HG02588 (cell line): ENCODE data around the gene PGM2L1.

ENCODE experiments used
- ATAC-seq: cut with Tn5 transposase; IDR thresholded peaks from one replicate; pipeline ENCODE4 v1.9.1; 2021; ENCODE audit warnings: mild to moderate bottlenecking, moderate library complexity; ENCODE audit not compliant: unreplicated experiment

The PGM2L1 gene

DNA sequence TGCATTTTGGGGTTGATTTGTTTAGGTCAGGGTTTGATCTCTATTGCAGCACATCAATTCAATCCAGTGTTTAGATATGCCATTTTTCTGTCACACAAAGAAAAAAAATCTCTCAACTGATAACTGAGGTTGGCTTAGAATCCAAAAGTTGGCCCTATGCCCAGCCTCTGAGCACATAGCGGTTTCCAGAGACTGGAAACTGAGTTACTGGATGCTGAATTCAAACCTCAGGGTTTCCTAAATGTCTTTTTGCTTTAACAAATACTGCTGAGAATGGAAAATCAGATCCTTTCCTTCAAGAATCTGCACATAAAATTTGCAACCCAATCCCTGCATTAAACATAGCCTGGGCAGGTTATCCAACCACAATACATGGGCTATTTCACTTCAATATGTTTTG is 90.8 kb downstream of the PGM2L1 start:
- no peak for ATAC-seq

DNA sequence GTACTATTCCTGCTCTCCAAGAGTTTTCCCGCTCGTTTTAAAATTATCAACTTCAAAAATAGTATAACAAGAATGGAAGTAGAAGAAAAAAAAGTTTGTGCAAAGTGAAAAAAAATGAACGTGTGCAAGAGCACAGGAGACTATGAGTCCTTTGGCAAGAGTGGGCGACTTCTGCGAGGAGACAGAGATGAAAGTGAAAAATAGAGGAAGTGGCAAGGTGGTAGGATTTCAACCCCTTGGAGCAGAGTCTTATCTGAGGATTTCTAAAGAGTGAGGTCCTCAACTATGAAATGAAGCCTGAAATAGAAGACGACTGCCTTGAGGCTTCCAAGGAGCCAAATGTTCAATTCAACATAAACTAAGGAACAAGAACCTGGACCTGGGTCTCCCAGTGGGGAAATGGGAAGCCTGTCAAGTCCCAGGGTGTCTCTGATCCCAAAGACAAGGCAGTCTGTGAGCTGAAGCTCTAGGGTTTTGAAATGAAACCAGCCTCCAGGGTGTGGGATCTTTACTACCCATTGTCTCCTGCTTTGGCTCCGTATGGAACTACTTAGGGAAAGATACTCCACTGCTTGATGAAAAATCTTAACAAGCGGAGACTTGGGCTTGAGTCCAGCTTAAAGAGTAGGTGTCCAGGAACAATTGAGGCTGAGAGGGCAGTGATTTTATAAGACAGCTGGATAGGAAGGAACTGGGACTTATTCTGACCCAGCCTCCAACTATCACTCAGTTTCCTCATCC is 91.6 kb downstream of the PGM2L1 start:
- no peak for ATAC-seq

DNA sequence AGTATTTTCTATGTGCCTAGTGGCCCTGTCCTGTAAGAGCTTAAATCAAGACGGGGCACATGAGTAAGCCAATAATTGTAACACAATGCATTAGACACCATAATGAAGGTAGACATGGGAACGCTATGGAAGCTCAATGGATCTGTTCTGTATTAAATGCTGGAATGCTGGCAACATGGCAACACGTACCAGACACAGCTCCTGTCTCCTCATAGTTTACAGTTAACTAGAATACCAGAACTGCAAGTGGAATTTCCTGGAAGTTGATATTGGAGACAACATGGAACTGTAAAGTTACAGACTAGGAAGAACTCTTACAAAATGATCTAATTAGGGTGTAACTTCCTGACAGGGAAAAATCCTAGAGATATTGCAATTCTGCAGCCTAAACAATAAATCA is 99.2 kb downstream of the PGM2L1 start:
- no peak for ATAC-seq

DNA sequence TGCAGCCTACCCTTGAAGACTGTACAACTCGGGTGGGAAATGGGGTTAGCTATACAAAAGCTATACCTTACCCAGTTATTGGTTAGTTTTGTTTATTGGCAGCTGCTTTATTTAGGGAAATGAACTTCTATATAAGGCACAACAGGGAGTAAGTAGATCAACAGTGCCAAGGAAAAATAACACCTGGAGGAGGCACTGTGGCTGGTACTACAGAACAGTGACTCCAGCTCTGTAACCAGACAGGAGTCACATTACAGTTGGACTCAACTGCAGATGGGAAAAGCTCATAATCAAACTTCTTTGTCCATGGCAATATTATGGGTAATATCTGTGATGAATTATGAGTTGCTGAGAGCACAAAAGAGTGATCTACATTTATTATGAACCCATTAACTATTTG is 100.7 kb downstream of the PGM2L1 start:
- ATAC-seq, result no peak

DNA sequence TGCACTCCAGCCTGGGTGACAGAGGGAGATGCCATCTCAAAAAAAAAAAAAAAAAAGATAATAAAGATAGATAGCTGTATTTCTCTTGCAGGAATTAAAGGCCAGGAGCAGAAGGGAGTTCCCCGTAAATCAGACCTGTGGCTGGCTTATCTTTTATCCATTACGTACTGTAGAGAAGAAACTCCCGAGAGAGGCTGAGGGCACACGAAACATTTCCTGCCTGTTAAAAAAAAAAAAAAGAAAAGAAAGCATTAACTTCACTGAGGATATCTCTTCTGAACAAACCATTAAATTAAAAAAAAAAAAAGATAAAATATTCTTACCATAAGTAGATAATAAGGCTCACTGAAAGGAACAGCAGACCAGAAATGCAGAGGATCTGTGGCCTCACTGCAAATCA is 109.3 kb downstream of the PGM2L1 start:
- no peak for ATAC-seq

DNA sequence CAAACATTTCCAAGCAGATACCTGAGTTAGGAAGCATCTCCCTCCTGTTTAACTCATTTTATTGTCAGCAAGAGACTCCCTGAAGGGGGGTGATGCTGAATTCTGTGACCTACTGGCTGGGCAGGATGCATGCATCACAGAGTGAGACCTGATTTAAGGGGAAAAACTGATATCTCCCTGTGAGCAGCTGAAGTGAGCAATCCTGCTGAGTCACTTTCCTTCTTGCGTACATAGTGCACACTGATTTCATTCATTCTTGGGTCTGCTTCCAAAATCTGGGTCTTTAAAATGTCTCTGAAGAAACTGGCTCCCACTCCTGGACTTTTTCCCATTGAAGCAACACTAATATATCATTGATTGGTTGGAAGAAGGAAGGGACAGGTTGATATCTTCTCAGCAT is 110.1 kb downstream of the PGM2L1 start:
- no peak for ATAC-seq

DNA sequence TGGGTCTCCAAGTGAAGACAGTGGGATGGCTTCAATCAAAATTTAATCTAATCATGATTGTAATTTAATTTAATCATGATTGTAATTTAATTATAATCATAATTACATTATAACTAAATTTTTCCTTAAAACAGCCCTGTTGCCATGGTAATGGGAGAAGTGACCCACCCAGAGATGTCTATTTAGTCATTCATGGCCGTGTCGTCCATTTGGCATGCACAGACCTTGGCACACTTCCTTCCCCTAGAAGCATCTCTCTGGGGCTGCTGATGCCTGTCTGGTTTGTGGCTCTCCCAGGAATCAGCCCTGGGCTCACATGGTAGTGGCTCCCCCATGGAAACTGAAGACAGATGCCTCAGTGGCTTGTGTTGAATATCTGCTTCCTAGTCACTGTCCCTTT is 113.8 kb downstream of the PGM2L1 start:
- ATAC-seq, result no peak

DNA sequence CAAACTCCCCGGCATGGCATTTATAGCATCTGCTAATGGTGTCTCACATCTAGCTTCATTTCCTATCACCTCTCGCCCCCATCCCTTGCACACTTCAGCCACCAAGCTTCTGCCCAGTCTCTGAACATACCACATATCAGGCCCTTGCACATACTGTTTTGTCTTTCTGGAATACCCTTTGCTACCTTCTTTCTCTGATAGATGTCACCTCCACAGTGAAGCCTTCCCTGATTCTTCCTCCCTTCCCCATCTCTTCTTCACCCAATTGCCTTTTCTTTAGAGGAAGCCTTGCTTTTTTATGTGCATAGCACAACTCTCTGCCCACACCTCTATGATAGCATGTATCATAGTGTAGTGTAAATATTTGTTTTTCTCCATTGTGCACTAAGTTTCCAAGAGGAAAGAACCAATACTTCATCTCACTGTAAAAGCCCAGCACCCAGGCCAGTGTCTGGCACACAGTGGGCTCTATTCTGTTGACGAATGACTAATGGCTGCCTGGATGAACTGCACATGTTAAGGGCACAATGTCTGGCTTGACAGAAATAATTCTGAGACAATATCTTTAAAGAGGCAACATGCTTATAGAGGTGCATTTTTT is 114.6 kb downstream of the PGM2L1 start:
- no peak for ATAC-seq

DNA sequence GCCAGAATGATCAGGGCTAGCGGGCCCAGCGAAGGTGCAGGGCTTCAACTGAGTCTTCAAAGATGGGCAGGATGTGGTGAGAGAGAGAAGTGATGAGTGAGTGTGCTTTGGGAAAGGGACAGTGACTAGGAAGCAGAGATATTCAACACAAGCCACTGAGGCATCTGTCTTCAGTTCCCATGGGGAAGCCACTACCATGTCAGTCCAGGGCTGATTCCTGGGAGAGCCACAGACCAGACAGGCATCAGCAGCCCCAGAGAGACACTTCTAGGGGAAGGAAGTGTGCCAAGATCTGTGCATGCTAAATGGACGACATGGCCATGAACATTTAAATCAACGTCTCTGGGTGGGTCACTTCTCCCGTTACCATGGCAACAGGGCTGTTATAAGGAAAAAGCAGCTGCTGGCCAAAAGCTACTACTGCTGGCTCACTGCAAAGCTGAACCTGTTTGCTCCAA is 115.3 kb downstream of the PGM2L1 start:
- no peak for ATAC-seq

DNA sequence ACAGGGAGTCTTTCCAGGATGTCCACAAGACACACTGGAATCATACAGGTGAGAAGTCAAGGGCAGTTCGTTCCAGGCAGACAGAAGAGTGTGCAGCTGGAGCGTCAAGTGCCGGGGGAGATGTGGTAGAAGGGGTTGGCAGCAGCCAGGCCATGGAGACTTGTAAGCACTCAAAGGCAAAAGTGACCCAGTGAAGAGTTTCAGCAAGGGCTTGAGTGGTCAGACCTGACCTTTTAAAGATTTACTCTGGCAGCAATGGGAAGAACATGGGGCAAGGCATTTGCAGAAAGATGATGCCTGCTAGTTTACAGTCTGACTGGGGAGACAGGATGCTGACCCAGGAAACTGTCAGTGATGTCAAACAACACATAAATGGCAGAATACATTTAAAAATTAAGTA is 115.8 kb downstream of the PGM2L1 start:
- no peak for ATAC-seq

DNA sequence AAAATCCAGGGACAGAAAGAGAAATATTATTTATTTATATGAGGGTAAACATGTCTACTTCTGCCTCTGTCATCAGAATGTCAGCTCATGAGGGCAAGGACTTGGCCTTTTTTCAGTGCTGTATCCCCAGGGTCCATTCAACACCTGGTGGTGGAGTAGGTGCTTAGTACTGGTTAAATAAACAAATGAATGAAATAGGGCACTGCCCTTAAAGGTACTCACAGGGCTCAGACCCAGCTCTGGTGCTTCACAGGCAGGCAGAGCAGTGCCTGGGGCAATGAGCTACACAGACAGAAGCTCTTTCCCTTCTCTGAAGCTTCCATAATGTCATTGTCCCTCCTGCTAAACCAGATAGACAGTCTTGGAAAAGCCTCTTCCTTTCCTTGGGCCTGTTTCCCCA is 117.7 kb downstream of the PGM2L1 start:
- no peak for ATAC-seq
